GM12878 (cell line): ENCODE data around the gene FRMD5.

Source experiments
- ESRRA ChIP-seq: IDR thresholded peaks from 2 replicates; pipeline ENCODE4 v1.6.1; 2012; ENCODE audit warnings: mild to moderate bottlenecking, low read length, improper control_type of control experiment
- JUND ChIP-seq: IDR thresholded peaks from 2 replicates; pipeline ENCODE4 v1.6.1; 2012; ENCODE audit warnings: low read depth, mild to moderate bottlenecking, low read length, improper control_type of control experiment, moderate library complexity
- MYB ChIP-seq: fragments of 150-350 bp; IDR thresholded peaks from 2 replicates; pipeline ENCODE4 v1.6.1; 2014; ENCODE audit warnings: mild to moderate bottlenecking, low read depth, low read length, borderline replicate concordance
- NFIC ChIP-seq: IDR thresholded peaks from 2 replicates; pipeline ENCODE4 v1.6.1; 2012; ENCODE audit warnings: low read depth, mild to moderate bottlenecking, inconsistent platforms, low read length, moderate library complexity
- NR2C2 ChIP-seq: IDR thresholded peaks from 2 replicates; pipeline ENCODE4 v1.6.1; 2011; ENCODE audit warnings: borderline replicate concordance, low read depth; ENCODE audit not compliant: control insufficient read depth, insufficient read length
- POLR2A ChIP-seq: IDR thresholded peaks from 2 replicates; pipeline ENCODE4 v1.6.1; 2011; ENCODE audit warnings: low read depth, mild to moderate bottlenecking, low read length
- RFX5 ChIP-seq: IDR thresholded peaks from 2 replicates; pipeline ENCODE4 v1.6.1; 2011; ENCODE audit warnings: low read depth, low read length, improper control_type of control experiment
- SRF ChIP-seq, 2 experiments: IDR thresholded peaks; 2 replicates each; pipeline ENCODE4 v1.6.1; 2011; ENCODE audit warnings: low read depth in 2 of 2, low read length in 2 of 2, mild to moderate bottlenecking in 1 of 2, moderate library complexity in 1 of 2
- ZNF274 ChIP-seq: IDR thresholded peaks from one replicate; pipeline ENCODE4 v1.8.0; 2011; ENCODE audit not compliant: insufficient read length, insufficient read depth
- ZZZ3 ChIP-seq: IDR thresholded peaks from 2 replicates; pipeline ENCODE4 v1.6.1; 2011; ENCODE audit warnings: low read depth; ENCODE audit not compliant: control insufficient read depth, insufficient read length
- TF ChIP-seq, protein P1 (sequence below): IDR thresholded peaks from 2 replicates; pipeline ENCODE4 v1.6.1; 2012; ENCODE audit warnings: low read depth, low read length, improper control_type of control experiment
- TF ChIP-seq, protein P2 (sequence below): IDR thresholded peaks from 2 replicates; pipeline ENCODE4 v1.6.1; 2011; ENCODE audit warnings: mild to moderate bottlenecking, low read depth, low read length, moderate library complexity; ENCODE audit not compliant: insufficient replicate concordance
- TF ChIP-seq, protein P3 (sequence below), 3 experiments: IDR thresholded peaks in 2 of 3; conservative IDR thresholded peaks in 1 of 3; 2 replicates each; pipeline ENCODE4 v1.5.1; 2011; ENCODE audit warnings: low read depth in 3 of 3, low read length in 3 of 3, mild to moderate bottlenecking in 3 of 3, control low read depth in 2 of 3, moderate library complexity in 2 of 3, inconsistent platforms in 1 of 3, mixed read lengths in 1 of 3; ENCODE audit not compliant: control insufficient read depth in 2 of 3, insufficient read depth in 1 of 3; ENCODE audit errors: extremely low read depth in 1 of 3
- TF ChIP-seq, protein P4 (sequence below): fragments of 150-350 bp; IDR thresholded peaks from 2 replicates; pipeline ENCODE4 v1.6.1; 2016; ENCODE audit warnings: low read depth, low read length

DNA sequence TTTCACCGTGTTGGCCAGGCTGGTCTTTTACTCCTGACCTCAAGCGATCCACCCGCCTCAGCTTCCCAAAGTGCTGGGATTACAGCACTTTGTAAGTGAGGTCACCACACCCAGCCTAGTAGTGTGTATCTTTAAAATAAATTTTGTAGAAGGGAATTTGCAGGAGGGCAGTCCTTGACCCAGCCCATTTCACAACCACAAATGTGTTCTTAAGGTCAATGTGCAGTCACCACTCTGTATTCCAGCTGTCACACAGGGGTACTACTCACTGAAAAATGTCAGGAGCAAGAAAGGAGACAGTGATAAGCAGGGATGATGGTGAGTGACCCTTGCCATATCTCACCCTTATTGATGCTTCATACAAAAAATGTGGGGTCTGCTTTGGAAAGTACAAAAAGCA is 98.5 kb downstream of the FRMD5 start:
- TF ChIP-seq, protein P1, sequence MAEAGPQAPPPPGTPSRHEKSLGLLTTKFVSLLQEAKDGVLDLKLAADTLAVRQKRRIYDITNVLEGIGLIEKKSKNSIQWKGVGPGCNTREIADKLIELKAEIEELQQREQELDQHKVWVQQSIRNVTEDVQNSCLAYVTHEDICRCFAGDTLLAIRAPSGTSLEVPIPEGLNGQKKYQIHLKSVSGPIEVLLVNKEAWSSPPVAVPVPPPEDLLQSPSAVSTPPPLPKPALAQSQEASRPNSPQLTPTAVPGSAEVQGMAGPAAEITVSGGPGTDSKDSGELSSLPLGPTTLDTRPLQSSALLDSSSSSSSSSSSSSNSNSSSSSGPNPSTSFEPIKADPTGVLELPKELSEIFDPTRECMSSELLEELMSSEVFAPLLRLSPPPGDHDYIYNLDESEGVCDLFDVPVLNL = no peak
- TF ChIP-seq NFIC (no peak), NR2C2 (no peak), RFX5 (no peak), ZZZ3 (no peak), ESRRA (no peak), ZNF274 (no peak), JUND (no peak), SRF (IDR thresholded peaks at IDR 0.05; ENCODE audit: low read depth in 2 of 2, low read length in 2 of 2) (no peak), MYB (no peak), POLR2A (no peak)
- TF ChIP-seq, protein P2, sequence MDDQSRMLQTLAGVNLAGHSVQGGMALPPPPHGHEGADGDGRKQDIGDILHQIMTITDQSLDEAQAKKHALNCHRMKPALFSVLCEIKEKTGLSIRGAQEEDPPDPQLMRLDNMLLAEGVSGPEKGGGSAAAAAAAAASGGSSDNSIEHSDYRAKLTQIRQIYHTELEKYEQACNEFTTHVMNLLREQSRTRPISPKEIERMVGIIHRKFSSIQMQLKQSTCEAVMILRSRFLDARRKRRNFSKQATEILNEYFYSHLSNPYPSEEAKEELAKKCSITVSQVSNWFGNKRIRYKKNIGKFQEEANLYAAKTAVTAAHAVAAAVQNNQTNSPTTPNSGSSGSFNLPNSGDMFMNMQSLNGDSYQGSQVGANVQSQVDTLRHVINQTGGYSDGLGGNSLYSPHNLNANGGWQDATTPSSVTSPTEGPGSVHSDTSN = no peak
- TF ChIP-seq, protein P3, sequence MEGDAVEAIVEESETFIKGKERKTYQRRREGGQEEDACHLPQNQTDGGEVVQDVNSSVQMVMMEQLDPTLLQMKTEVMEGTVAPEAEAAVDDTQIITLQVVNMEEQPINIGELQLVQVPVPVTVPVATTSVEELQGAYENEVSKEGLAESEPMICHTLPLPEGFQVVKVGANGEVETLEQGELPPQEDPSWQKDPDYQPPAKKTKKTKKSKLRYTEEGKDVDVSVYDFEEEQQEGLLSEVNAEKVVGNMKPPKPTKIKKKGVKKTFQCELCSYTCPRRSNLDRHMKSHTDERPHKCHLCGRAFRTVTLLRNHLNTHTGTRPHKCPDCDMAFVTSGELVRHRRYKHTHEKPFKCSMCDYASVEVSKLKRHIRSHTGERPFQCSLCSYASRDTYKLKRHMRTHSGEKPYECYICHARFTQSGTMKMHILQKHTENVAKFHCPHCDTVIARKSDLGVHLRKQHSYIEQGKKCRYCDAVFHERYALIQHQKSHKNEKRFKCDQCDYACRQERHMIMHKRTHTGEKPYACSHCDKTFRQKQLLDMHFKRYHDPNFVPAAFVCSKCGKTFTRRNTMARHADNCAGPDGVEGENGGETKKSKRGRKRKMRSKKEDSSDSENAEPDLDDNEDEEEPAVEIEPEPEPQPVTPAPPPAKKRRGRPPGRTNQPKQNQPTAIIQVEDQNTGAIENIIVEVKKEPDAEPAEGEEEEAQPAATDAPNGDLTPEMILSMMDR (IDR thresholded peaks at IDR 0.05 in 2 of 3, conservative IDR thresholded peaks at IDR 0.05 in 1 of 3; ENCODE audit: control insufficient read depth in 2 of 3, extremely low read depth in 1 of 3, insufficient read depth in 1 of 3, low read depth in 3 of 3, low read length in 3 of 3) = no peak
- TF ChIP-seq, protein P4, sequence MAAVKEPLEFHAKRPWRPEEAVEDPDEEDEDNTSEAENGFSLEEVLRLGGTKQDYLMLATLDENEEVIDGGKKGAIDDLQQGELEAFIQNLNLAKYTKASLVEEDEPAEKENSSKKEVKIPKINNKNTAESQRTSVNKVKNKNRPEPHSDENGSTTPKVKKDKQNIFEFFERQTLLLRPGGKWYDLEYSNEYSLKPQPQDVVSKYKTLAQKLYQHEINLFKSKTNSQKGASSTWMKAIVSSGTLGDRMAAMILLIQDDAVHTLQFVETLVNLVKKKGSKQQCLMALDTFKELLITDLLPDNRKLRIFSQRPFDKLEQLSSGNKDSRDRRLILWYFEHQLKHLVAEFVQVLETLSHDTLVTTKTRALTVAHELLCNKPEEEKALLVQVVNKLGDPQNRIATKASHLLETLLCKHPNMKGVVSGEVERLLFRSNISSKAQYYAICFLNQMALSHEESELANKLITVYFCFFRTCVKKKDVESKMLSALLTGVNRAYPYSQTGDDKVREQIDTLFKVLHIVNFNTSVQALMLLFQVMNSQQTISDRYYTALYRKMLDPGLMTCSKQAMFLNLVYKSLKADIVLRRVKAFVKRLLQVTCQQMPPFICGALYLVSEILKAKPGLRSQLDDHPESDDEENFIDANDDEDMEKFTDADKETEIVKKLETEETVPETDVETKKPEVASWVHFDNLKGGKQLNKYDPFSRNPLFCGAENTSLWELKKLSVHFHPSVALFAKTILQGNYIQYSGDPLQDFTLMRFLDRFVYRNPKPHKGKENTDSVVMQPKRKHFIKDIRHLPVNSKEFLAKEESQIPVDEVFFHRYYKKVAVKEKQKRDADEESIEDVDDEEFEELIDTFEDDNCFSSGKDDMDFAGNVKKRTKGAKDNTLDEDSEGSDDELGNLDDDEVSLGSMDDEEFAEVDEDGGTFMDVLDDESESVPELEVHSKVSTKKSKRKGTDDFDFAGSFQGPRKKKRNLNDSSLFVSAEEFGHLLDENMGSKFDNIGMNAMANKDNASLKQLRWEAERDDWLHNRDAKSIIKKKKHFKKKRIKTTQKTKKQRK = no peak
